Activated naive CD8-positive, alpha-beta T cell treated with anti-CD3 and anti-CD28 coated beads, Interleukin-2, amount 10 ng/mL, durations not matched to agents 7 days and 5 days (primary cell): ENCODE measurements around the gene BNIP1. TPM values are rescaled to one million over a fixed set of nuclear protein-coding genes. Genes with fewer than 3 reads are reported as not detected.

Experiments used
- ATAC-seq: fragments of 150-1000 bp; cut with Tn5 transposase; one replicate; pipeline ENCODE4 v1.10.0; 2021; ENCODE audit warnings: low read depth, moderate library complexity
- POLR2A ChIA-PET: fragments of 350-600 bp; sonication (Branson Sonifier 250); formaldehyde crosslinking; loops from one replicate; lab custom pipeline; 2021; ENCODE audit warnings: antibody characterized with exemption; lab: Charles Lee
- DNase-seq: peaks from one replicate; pipeline ENCODE4 v3.0.0; 2021
- H3K27ac Mint-ChIP-seq: one replicate; pipeline ENCODE4 v1.8.0; 2022; ENCODE audit warnings: mild to moderate bottlenecking, mixed read lengths
- H3K27me3 Mint-ChIP-seq: one replicate; pipeline ENCODE4 v1.8.0; 2022; ENCODE audit warnings: mild to moderate bottlenecking, moderate library complexity, mixed read lengths
- H3K36me3 Mint-ChIP-seq: one replicate; pipeline ENCODE4 v1.8.0; 2021; ENCODE audit warnings: mild to moderate bottlenecking, mixed read lengths
- H3K4me1 Mint-ChIP-seq: one replicate; pipeline ENCODE4 v1.8.0; 2021; ENCODE audit warnings: mixed read lengths
- H3K4me3 Mint-ChIP-seq: one replicate; pipeline ENCODE4 v1.8.0; 2022; ENCODE audit warnings: mild to moderate bottlenecking, moderate library complexity, mixed read lengths
- H3K9me3 Mint-ChIP-seq: one replicate; pipeline ENCODE4 v1.8.0; 2021; ENCODE audit warnings: mixed read lengths
- total RNA-seq, 2 experiments: library from RNA; stranded (reverse); gene quantifications; one replicate each; pipeline ENCODE4 v1.2.3, GENCODE V29; 2021

BNIP1 gene
- total RNA-seq, 2 experiments from 2014 or later = 13.9 to 14.0 TPM

DNA sequence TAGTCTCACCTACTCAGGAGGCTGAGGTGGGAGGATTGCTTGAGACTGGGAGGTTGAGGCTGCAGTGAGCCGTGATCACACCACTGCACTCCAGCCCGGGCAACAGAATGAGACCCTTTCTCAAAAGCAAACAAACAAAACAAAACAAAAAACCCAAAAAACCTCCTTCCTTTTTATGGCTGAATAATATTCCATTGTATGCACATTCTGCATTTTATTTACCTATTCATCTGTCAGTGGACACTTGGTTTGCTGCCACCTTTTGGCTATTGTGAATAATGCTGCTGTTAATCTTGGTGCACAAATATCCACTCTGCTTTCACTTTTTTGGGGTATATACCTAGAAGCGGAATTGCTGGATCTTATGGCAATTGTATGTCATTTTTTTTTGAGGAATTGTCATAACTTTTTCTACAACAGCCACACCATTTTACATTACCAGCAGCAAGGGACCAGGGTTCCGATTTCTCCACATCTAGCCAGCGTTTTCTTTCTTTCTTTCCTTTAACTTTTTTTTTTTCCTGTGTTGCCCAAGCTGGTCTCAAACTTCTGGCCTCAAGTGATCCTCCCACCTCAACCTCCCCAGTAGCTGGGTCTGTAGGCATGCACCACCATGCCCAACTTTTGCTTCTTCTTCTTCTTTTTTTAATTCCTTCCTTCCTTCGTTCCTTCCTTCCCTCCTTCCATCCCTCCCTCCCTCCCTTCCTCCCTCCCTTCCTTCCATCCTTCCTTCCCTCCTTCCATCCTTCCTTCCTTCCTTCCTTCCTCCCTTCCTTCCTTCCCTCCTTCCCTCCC lies 60.1 kb downstream of the BNIP1 start:
- POLR2A ChIA-PET = no interaction called here
- H3K27ac Mint-ChIP-seq = no peak overlapping the region
- no peaks in the 10 kb centered on the region for H3K36me3 Mint-ChIP-seq
- peaks cover 2% of the 10 kb centered on the region for H3K9me3 Mint-ChIP-seq
- DNase-seq (no peak), ATAC-seq (no peak)
- peaks cover 36% of the 10 kb centered on the region for H3K27me3 Mint-ChIP-seq
- H3K4me3 Mint-ChIP-seq = no peak overlapping the region
- H3K4me1 Mint-ChIP-seq = no peaks in the 10 kb centered on the region

GRCh38 chr5:173205916-173206315 lies 61.6 kb downstream of the BNIP1 start:
- Mint-ChIP-seq H3K4me1 (no peaks in the 10 kb centered on the region), H3K9me3 (no peaks in the 10 kb centered on the region), H3K4me3 (no peak overlapping the region), H3K27me3 (peaks cover 28% of the 10 kb centered on the region), H3K27ac (no peak overlapping the region), H3K36me3 (no peaks in the 10 kb centered on the region)
- DNase-seq (no peak), ATAC-seq (no peak)
- POLR2A ChIA-PET = no interaction called here

DNA sequence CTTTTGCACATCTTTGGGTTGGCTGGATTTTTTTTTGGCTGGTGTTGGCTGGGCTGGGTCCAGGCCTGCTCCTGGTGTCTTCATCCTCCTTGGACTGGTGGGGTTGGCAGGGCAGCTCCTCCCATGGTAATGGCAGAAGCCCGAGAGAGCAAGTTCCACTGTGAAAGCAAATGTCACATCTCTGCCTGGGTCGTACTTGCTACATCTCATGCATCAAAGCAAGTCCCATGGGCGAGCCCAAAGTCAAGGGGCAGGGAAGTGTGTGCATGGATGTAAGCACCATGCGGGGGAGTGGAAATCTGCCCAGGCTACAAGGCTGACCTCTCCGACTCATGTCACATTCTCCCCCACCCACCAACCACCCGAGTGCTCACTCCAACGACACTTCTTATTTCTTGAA lies 64.0 kb downstream of the BNIP1 start:
- no peaks in the 10 kb centered on the region for H3K4me1 Mint-ChIP-seq
- no peak overlapping the region for H3K27ac Mint-ChIP-seq
- ATAC-seq (no peak), DNase-seq (no peak)
- H3K9me3 Mint-ChIP-seq = peaks cover 4% of the 10 kb centered on the region
- H3K27me3 Mint-ChIP-seq = peaks cover 10% of the 10 kb centered on the region
- no peak overlapping the region for H3K4me3 Mint-ChIP-seq
- POLR2A ChIA-PET = no interaction called here
- H3K36me3 Mint-ChIP-seq = no peaks in the 10 kb centered on the region

DNA sequence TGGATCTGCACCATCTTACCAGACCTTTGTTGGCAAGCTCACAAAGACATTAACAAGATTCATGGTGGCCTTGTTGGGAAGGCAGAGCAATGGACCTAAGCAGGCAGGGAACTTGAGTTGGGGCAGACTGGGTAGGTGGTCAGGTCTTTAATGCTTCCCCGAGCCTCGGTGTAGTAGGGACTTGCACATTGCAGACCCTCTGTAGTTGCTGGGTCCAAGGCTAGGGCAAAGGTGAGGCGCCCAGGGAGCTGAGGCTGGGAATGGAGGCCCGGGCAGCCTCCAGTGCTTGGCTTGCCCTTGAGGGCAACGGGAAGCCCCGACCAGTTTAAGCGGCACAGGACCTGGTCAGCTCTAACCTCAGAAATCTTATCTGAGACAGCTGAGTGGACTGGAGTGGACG lies 66.5 kb downstream of the BNIP1 start:
- Mint-ChIP-seq H3K4me1 (no peaks in the 10 kb centered on the region), H3K27ac (no peak overlapping the region), H3K9me3 (peaks cover 4% of the 10 kb centered on the region), H3K36me3 (no peaks in the 10 kb centered on the region), H3K27me3 (peaks cover 2% of the 10 kb centered on the region), H3K4me3 (no peak overlapping the region)
- DNase-seq (no peak), ATAC-seq (no peak)
- POLR2A ChIA-PET = interaction anchor here (0.5 kb wide), 1 partner anchor 252 kb away, joined by 4 read pairs; no protein-coding TSS in a partner anchor

DNA sequence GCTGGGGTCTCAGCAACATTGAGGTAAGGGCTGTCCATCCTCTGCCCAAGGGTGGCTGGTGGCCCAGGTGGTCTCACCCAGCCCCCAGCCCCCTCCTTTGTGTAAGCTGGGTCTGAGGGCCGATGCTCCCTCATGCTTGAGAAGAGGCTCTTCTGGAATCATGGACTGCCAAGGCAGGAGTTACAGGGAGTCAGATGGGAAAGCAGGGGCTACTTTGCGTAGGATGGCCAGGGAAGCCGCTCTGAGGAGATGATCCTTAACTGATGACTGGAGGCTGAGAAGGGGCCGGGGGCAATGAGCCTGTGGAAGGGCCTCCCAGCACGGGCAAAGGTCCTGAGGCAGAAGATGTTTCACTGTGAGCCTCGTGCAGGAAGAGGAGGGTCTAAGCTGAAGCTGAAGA lies 67.0 kb downstream of the BNIP1 start:
- POLR2A ChIA-PET = no interaction called here
- ATAC-seq (no peak), DNase-seq (no peak)
- Mint-ChIP-seq H3K36me3 (no peaks in the 10 kb centered on the region), H3K27me3 (peaks cover 2% of the 10 kb centered on the region), H3K4me1 (no peaks in the 10 kb centered on the region), H3K27ac (no peak overlapping the region), H3K9me3 (peaks cover 4% of the 10 kb centered on the region), H3K4me3 (no peak overlapping the region)

DNA sequence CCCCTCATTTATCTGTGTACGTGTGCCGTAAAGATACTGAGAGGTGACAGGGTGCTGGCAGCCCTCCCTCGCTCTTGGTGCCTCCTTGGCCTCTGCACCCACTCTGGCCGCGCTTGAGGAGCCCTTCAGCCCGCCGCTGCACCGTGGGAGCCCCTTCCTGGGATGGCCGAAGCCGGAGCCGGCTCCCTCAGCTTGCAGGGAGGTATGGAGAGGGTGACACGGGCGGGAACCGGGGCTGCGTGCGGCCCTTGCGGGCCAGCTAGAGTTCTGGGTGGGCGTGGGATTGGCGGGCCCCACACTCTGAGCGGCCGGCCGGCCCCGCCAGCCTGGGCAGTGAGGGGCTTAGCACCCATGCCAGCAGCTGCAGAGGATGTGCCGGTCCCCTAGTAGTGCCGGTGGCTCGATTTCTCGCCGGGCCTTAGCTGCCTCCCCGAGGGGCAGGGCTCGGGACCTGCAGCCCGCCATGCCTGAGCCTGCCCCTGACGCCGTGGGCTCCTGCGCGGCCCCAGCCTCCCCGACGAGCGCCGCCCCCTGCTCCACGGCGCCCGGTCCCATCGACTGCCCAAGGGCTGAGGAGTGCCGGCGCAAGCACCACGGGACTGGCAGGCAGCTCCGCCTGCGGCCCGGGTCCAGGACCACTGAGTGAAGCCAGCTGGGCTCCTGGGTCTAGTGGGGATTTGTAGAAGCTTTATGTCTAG lies 69.1 kb downstream of the BNIP1 start:
- H3K4me3 Mint-ChIP-seq = no peak overlapping the region
- no peaks in the 10 kb centered on the region for H3K4me1 Mint-ChIP-seq
- no peaks in the 10 kb centered on the region for H3K36me3 Mint-ChIP-seq
- ATAC-seq (no peak), DNase-seq (no peak)
- POLR2A ChIA-PET = no interaction called here
- H3K27ac Mint-ChIP-seq = no peak overlapping the region
- H3K9me3 Mint-ChIP-seq = peaks cover 4% of the 10 kb centered on the region
- H3K27me3 Mint-ChIP-seq = peaks cover 9% of the 10 kb centered on the region

Other genes starting within 250 kb of the BNIP1 start
- gene RPL26L1, start 185.1 kb upstream of the BNIP1 start, total RNA-seq = 10 to 100 TPM; 24.1 to 33.6 TPM
- gene ATP6V0E1, start 160.8 kb upstream of the BNIP1 start, total RNA-seq = 100 to 1,000 TPM; 131 to 142 TPM
- gene CREBRF, start 88.2 kb upstream of the BNIP1 start, total RNA-seq = 10 to 100 TPM; 39.3 to 40.4 TPM
- gene NKX2-5, start 90.7 kb downstream of the BNIP1 start, total RNA-seq = not detected
- gene STC2, start 183.9 kb downstream of the BNIP1 start, total RNA-seq = 10 to 100 TPM; 10.9 to 14.7 TPM